H1 (cell line): ENCODE data around the gene NIPSNAP2.

Experiments
- CBX5 ChIP-seq: fragments of 300-800, 300-1000 bp; sonication (generic); IDR thresholded peaks from 2 replicates; pipeline ENCODE4 v1.7.1; 2016; ENCODE audit warnings: antibody characterized with exemption, low read length, low read depth
- CHD1 ChIP-seq: IDR thresholded peaks from 2 replicates; pipeline ENCODE4 v1.6.1; 2012; ENCODE audit warnings: low read depth, low read length, improper control_type of control experiment
- CREB1 ChIP-seq: IDR thresholded peaks from 2 replicates; pipeline ENCODE4 v1.6.1; 2012; ENCODE audit warnings: inconsistent platforms
- EP300 ChIP-seq, 2 experiments: IDR thresholded peaks; 1 replicate in 1 of 2; 2 replicates in 1 of 2; pipeline ENCODE4 v1.6.1; 2011 to 2012; ENCODE audit warnings: low read depth in 2 of 2, low read length in 2 of 2, mild to moderate bottlenecking in 2 of 2, borderline replicate concordance in 1 of 2, inconsistent platforms in 1 of 2, moderate library complexity in 1 of 2
- EZH2 ChIP-seq: fragments of 200-600 bp; sonication (generic); IDR thresholded peaks from 2 replicates; pipeline ENCODE4 v1.7.1; 2012; ENCODE audit warnings: low read depth, mild to moderate bottlenecking, moderate library complexity, low read length, inconsistent platforms; ENCODE audit not compliant: severe bottlenecking
- FOSL1 ChIP-seq: IDR thresholded peaks from 2 replicates; pipeline ENCODE4 v1.6.1; 2011; ENCODE audit warnings: mild to moderate bottlenecking, low read depth, low read length, moderate library complexity; ENCODE audit not compliant: insufficient read depth
- GTF2F1 ChIP-seq: IDR thresholded peaks from 2 replicates; pipeline ENCODE4 v1.6.1; 2012; ENCODE audit warnings: low read depth, low read length, improper control_type of control experiment, borderline replicate concordance
- POLR2A ChIP-seq, 2 experiments: IDR thresholded peaks; 1 replicate in 1 of 2; 2 replicates in 1 of 2; pipeline ENCODE4 v1.6.1; 2011; ENCODE audit warnings: low read depth in 2 of 2, low read length in 2 of 2, mild to moderate bottlenecking in 2 of 2; ENCODE audit errors: control extremely low read depth in 1 of 2
- RXRA ChIP-seq: IDR thresholded peaks from 2 replicates; pipeline ENCODE4 v1.6.1; 2011; ENCODE audit warnings: low read depth, mild to moderate bottlenecking, low read length, moderate library complexity; ENCODE audit not compliant: insufficient read depth
- YY1 ChIP-seq: IDR thresholded peaks from 2 replicates; pipeline ENCODE4 v1.6.1; 2011; ENCODE audit warnings: low read depth, mild to moderate bottlenecking, low read length
- TF ChIP-seq, protein P1 (sequence below), 3 experiments: IDR thresholded peaks; 1 replicate in 2 of 3; 2 replicates in 1 of 3; pipeline versions ENCODE4 v1.5.1 to v1.6.1; 2011; ENCODE audit warnings: low read length in 3 of 3, mild to moderate bottlenecking in 3 of 3, inconsistent platforms in 2 of 3, low read depth in 1 of 3, moderate library complexity in 1 of 3; ENCODE audit not compliant: insufficient read depth in 1 of 3; ENCODE audit errors: control extremely low read depth in 1 of 3
- TF ChIP-seq, protein P2 (sequence below): IDR thresholded peaks from 2 replicates; pipeline ENCODE4 v1.6.1; 2012; ENCODE audit warnings: inconsistent platforms
- TF ChIP-seq, protein P3 (sequence below): IDR thresholded peaks from 2 replicates; pipeline ENCODE4 v1.6.1; 2011; ENCODE audit warnings: low read depth, mild to moderate bottlenecking, low read length; ENCODE audit not compliant: insufficient read depth

DNA sequence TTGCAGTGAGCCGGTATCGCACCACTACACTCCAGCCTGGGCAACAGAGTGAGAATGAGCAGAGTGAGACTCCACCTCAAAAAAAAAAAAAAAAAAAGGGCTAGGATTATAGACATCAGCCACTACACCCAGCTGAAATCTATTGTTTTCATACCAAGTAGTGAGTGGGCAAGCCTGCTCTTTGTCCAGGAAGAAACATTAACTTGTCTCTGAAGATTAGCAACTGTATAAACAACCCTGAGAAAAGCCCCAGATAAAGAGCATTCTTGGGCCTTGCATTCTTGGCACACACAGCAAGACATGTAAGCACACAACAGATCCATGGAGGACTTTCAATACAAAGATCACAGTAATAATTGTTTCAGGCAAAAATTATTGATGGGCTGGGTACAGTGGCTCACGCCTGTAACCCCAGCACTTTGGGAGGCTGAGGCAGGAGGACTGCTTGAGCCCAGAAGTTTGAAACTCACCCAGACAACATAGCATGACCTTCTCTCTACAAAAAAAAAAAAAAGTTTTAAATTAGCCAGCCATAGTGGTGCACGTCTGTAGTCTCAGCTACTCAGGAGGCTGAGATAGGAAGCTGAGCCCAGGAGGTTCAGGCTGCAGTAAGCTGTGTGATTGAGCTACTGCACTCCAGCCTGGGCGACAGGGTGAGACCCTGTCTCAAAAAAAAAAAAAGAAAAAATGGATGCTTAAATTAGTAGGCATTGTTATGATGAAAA, 82.5 kb downstream of the NIPSNAP2 start:
- TF ChIP-seq, protein P1, sequence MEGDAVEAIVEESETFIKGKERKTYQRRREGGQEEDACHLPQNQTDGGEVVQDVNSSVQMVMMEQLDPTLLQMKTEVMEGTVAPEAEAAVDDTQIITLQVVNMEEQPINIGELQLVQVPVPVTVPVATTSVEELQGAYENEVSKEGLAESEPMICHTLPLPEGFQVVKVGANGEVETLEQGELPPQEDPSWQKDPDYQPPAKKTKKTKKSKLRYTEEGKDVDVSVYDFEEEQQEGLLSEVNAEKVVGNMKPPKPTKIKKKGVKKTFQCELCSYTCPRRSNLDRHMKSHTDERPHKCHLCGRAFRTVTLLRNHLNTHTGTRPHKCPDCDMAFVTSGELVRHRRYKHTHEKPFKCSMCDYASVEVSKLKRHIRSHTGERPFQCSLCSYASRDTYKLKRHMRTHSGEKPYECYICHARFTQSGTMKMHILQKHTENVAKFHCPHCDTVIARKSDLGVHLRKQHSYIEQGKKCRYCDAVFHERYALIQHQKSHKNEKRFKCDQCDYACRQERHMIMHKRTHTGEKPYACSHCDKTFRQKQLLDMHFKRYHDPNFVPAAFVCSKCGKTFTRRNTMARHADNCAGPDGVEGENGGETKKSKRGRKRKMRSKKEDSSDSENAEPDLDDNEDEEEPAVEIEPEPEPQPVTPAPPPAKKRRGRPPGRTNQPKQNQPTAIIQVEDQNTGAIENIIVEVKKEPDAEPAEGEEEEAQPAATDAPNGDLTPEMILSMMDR (IDR thresholded peaks at IDR 0.05; ENCODE audit: control extremely low read depth in 1 of 3, insufficient read depth in 1 of 3, low read depth in 1 of 3, low read length in 3 of 3): no peak
- TF ChIP-seq POLR2A (IDR thresholded peaks at IDR 0.05; ENCODE audit: control extremely low read depth in 1 of 2, low read depth in 2 of 2, low read length in 2 of 2) (no peak), RXRA (no peak), YY1 (no peak), GTF2F1 (no peak), FOSL1 (no peak), CHD1 (no peak), EP300 (IDR thresholded peaks at IDR 0.05; ENCODE audit: borderline replicate concordance in 1 of 2, low read depth in 2 of 2, low read length in 2 of 2) (no peak), EZH2 (no peak), CREB1 (no peak), CBX5 (no peak)
- TF ChIP-seq, protein P2, sequence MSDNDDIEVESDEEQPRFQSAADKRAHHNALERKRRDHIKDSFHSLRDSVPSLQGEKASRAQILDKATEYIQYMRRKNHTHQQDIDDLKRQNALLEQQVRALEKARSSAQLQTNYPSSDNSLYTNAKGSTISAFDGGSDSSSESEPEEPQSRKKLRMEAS: no peak
- TF ChIP-seq, protein P3, sequence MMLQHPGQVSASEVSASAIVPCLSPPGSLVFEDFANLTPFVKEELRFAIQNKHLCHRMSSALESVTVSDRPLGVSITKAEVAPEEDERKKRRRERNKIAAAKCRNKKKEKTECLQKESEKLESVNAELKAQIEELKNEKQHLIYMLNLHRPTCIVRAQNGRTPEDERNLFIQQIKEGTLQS: no peak
